ENCODE measurements around the gene BAG1.

The BAG1 gene

GRCh38 chr9:33233626-33234342 is 30.7 kb downstream of the BAG1 start:
- H3K4me1 ChIP-seq (ENCODE audit: control insufficient read depth in 2 of 2, insufficient read depth in 2 of 2, low read length in 2 of 2) = peaks cover 30 to 38% of the 10 kb centered on the region in 2 donors
- peak overlapping the region; percentile 2 to 17 for H3K4me3 ChIP-seq (ENCODE audit: low read length in 2 of 2)
- H3K9ac ChIP-seq (ENCODE audit: low read depth in 1 of 2, low read length in 2 of 2) = peak overlapping the region; percentile 52 to 55
- H3K27me3 ChIP-seq (ENCODE audit: control insufficient read depth in 2 of 2, insufficient read depth in 2 of 2, low read length in 2 of 2) = no peaks in the 10 kb centered on the region
- no peaks in the 10 kb centered on the region for H3K9me3 ChIP-seq (ENCODE audit: control insufficient read depth in 2 of 2, low read length in 2 of 2)
- H3K36me3 ChIP-seq (ENCODE audit: control insufficient read depth in 2 of 2, insufficient read depth in 2 of 2, low read length in 2 of 2) = no peaks in the 10 kb centered on the region
- H3K27ac ChIP-seq (ENCODE audit: low read depth in 2 of 2, low read length in 2 of 2) = peak overlapping the region; percentile 89 to 91

GRCh38 chr9:33232815-33233214 is 31.7 kb downstream of the BAG1 start:
- Histone ChIP-seq H3K4me3 (ENCODE audit: low read length in 2 of 2) (no peak overlapping the region), H3K4me1 (ENCODE audit: control insufficient read depth in 2 of 2, insufficient read depth in 2 of 2, low read length in 2 of 2) (peaks cover 32 to 40% of the 10 kb centered on the region in 2 donors), H3K36me3 (ENCODE audit: control insufficient read depth in 2 of 2, insufficient read depth in 2 of 2, low read length in 2 of 2) (no peaks in the 10 kb centered on the region), H3K27ac (ENCODE audit: low read depth in 2 of 2, low read length in 2 of 2) (no peak overlapping the region), H3K27me3 (ENCODE audit: control insufficient read depth in 2 of 2, insufficient read depth in 2 of 2, low read length in 2 of 2) (no peaks in the 10 kb centered on the region), H3K9me3 (ENCODE audit: control insufficient read depth in 2 of 2, low read length in 2 of 2) (no peaks in the 10 kb centered on the region), H3K9ac (ENCODE audit: low read depth in 1 of 2, low read length in 2 of 2) (no peak overlapping the region)

GRCh38 chr9:33231623-33231942 is 32.9 kb downstream of the BAG1 start:
- Histone ChIP-seq H3K27me3 (ENCODE audit: control insufficient read depth in 2 of 2, insufficient read depth in 2 of 2, low read length in 2 of 2) (no peaks in the 10 kb centered on the region), H3K9me3 (ENCODE audit: control insufficient read depth in 2 of 2, low read length in 2 of 2) (no peaks in the 10 kb centered on the region), H3K4me3 (ENCODE audit: low read length in 2 of 2) (no peak overlapping the region), H3K36me3 (ENCODE audit: control insufficient read depth in 2 of 2, insufficient read depth in 2 of 2, low read length in 2 of 2) (no peaks in the 10 kb centered on the region), H3K27ac (ENCODE audit: low read depth in 2 of 2, low read length in 2 of 2) (no peak overlapping the region), H3K4me1 (ENCODE audit: control insufficient read depth in 2 of 2, insufficient read depth in 2 of 2, low read length in 2 of 2) (peaks cover 32 to 40% of the 10 kb centered on the region in 2 donors), H3K9ac (ENCODE audit: low read depth in 1 of 2, low read length in 2 of 2) (no peak overlapping the region)

GRCh38 chr9:33230756-33231622 is 33.5 kb downstream of the BAG1 start:
- Histone ChIP-seq H3K9me3 (ENCODE audit: control insufficient read depth in 2 of 2, low read length in 2 of 2) (no peaks in the 10 kb centered on the region), H3K4me1 (ENCODE audit: control insufficient read depth in 2 of 2, insufficient read depth in 2 of 2, low read length in 2 of 2) (peaks cover 33 to 41% of the 10 kb centered on the region in 2 donors), H3K27me3 (ENCODE audit: control insufficient read depth in 2 of 2, insufficient read depth in 2 of 2, low read length in 2 of 2) (no peaks in the 10 kb centered on the region), H3K36me3 (ENCODE audit: control insufficient read depth in 2 of 2, insufficient read depth in 2 of 2, low read length in 2 of 2) (no peaks in the 10 kb centered on the region), H3K9ac (ENCODE audit: low read depth in 1 of 2, low read length in 2 of 2) (no peak overlapping the region), H3K4me3 (ENCODE audit: low read length in 2 of 2) (no peak overlapping the region), H3K27ac (ENCODE audit: low read depth in 2 of 2, low read length in 2 of 2) (no peak overlapping the region)

- Histone ChIP-seq H3K4me1 (ENCODE audit: control insufficient read depth in 2 of 2, insufficient read depth in 2 of 2, low read length in 2 of 2) (peaks cover 31 to 33% of the 10 kb centered on the region in 2 donors), H3K9ac (ENCODE audit: low read depth in 1 of 2, low read length in 2 of 2) (peak overlapping the region; percentile 41 to 53), H3K27ac (ENCODE audit: low read depth in 2 of 2, low read length in 2 of 2) (peak overlapping the region; percentile 83)
Observed at GRCh38 chr9:33229359-33230114, 35.0 kb downstream of the BAG1 start.

GRCh38 chr9:33228606-33229005 is 35.9 kb downstream of the BAG1 start:
- H3K9me3 ChIP-seq (ENCODE audit: control insufficient read depth in 2 of 2, low read length in 2 of 2) = no peaks in the 10 kb centered on the region
- peak overlapping the region; percentile 41 to 53 for H3K9ac ChIP-seq (ENCODE audit: low read depth in 1 of 2, low read length in 2 of 2)
- no peak overlapping the region for H3K4me3 ChIP-seq (ENCODE audit: low read length in 2 of 2)
- H3K27ac ChIP-seq (ENCODE audit: low read depth in 2 of 2, low read length in 2 of 2) = peak overlapping the region; percentile 61 to 83
- no peaks in the 10 kb centered on the region for H3K27me3 ChIP-seq (ENCODE audit: control insufficient read depth in 2 of 2, insufficient read depth in 2 of 2, low read length in 2 of 2)
- H3K36me3 ChIP-seq (ENCODE audit: control insufficient read depth in 2 of 2, insufficient read depth in 2 of 2, low read length in 2 of 2) = no peaks in the 10 kb centered on the region
- peaks cover 23 to 24% of the 10 kb centered on the region in 2 donors for H3K4me1 ChIP-seq (ENCODE audit: control insufficient read depth in 2 of 2, insufficient read depth in 2 of 2, low read length in 2 of 2)

More at GRCh38 chr9:33229359-33230114, 35.0 kb downstream of the BAG1 start:
- Histone ChIP-seq H3K36me3 (ENCODE audit: control insufficient read depth in 2 of 2, insufficient read depth in 2 of 2, low read length in 2 of 2) (no peaks in the 10 kb centered on the region), H3K4me3 (ENCODE audit: low read length in 2 of 2) (no peak overlapping the region), H3K9me3 (ENCODE audit: control insufficient read depth in 2 of 2, low read length in 2 of 2) (no peaks in the 10 kb centered on the region), H3K27me3 (ENCODE audit: control insufficient read depth in 2 of 2, insufficient read depth in 2 of 2, low read length in 2 of 2) (no peaks in the 10 kb centered on the region)

GRCh38 chr9:33227741-33228140 is 36.8 kb downstream of the BAG1 start:
- H3K27ac ChIP-seq (ENCODE audit: low read depth in 2 of 2, low read length in 2 of 2) = no peak overlapping the region
- H3K27me3 ChIP-seq (ENCODE audit: control insufficient read depth in 2 of 2, insufficient read depth in 2 of 2, low read length in 2 of 2) = no peaks in the 10 kb centered on the region
- no peaks in the 10 kb centered on the region for H3K9me3 ChIP-seq (ENCODE audit: control insufficient read depth in 2 of 2, low read length in 2 of 2)
- peaks cover 17 to 22% of the 10 kb centered on the region in 2 donors for H3K4me1 ChIP-seq (ENCODE audit: control insufficient read depth in 2 of 2, insufficient read depth in 2 of 2, low read length in 2 of 2)
- H3K9ac ChIP-seq (ENCODE audit: low read depth in 1 of 2, low read length in 2 of 2) = no peak overlapping the region
- no peaks in the 10 kb centered on the region for H3K36me3 ChIP-seq (ENCODE audit: control insufficient read depth in 2 of 2, insufficient read depth in 2 of 2, low read length in 2 of 2)
- H3K4me3 ChIP-seq (ENCODE audit: low read length in 2 of 2) = no peak overlapping the region

GRCh38 chr9:33227008-33227398 is 37.5 kb downstream of the BAG1 start:
- no peak overlapping the region for H3K9ac ChIP-seq (ENCODE audit: low read depth in 1 of 2, low read length in 2 of 2)
- H3K27ac ChIP-seq (ENCODE audit: low read depth in 2 of 2, low read length in 2 of 2) = no peak overlapping the region
- no peaks in the 10 kb centered on the region for H3K9me3 ChIP-seq (ENCODE audit: control insufficient read depth in 2 of 2, low read length in 2 of 2)

GRCh38 chr9:33225319-33226147 is 39.0 kb downstream of the BAG1 start:
- peaks cover 17 to 24% of the 10 kb centered on the region in 2 donors for H3K4me1 ChIP-seq (ENCODE audit: control insufficient read depth in 2 of 2, insufficient read depth in 2 of 2, low read length in 2 of 2)
- no peaks in the 10 kb centered on the region for H3K36me3 ChIP-seq (ENCODE audit: control insufficient read depth in 2 of 2, insufficient read depth in 2 of 2, low read length in 2 of 2)
- H3K9ac ChIP-seq (ENCODE audit: low read depth in 1 of 2, low read length in 2 of 2) = no peak overlapping the region

More at GRCh38 chr9:33227008-33227398, 37.5 kb downstream of the BAG1 start:
- no peaks in the 10 kb centered on the region for H3K27me3 ChIP-seq (ENCODE audit: control insufficient read depth in 2 of 2, insufficient read depth in 2 of 2, low read length in 2 of 2)
- H3K4me3 ChIP-seq (ENCODE audit: low read length in 2 of 2) = no peak overlapping the region
- H3K4me1 ChIP-seq (ENCODE audit: control insufficient read depth in 2 of 2, insufficient read depth in 2 of 2, low read length in 2 of 2) = peaks cover 17 to 22% of the 10 kb centered on the region in 2 donors
- no peaks in the 10 kb centered on the region for H3K36me3 ChIP-seq (ENCODE audit: control insufficient read depth in 2 of 2, insufficient read depth in 2 of 2, low read length in 2 of 2)

More at GRCh38 chr9:33225319-33226147, 39.0 kb downstream of the BAG1 start:
- no peaks in the 10 kb centered on the region for H3K9me3 ChIP-seq (ENCODE audit: control insufficient read depth in 2 of 2, low read length in 2 of 2)
- H3K27ac ChIP-seq (ENCODE audit: low read depth in 2 of 2, low read length in 2 of 2) = no peak overlapping the region
- no peaks in the 10 kb centered on the region for H3K27me3 ChIP-seq (ENCODE audit: control insufficient read depth in 2 of 2, insufficient read depth in 2 of 2, low read length in 2 of 2)
- H3K4me3 ChIP-seq (ENCODE audit: low read length in 2 of 2) = peak overlapping the region in 1 of 2 donors; percentile 7

Data from mucosa of rectum (tissue), 2 donors.